IgD-negative memory B cell (primary cell): Measurements from ENCODE around the gene CHRM2. TPM values are rescaled to one million over a fixed set of nuclear protein-coding genes. Genes with fewer than 3 reads are reported as not detected.
"Not testable (repeated sequence)": the region's sequence is repeated elsewhere in the genome, so short reads cannot be mapped to it uniquely, and the experiment has no call there.

ENCODE experiments used
- H3K27ac Mint-ChIP-seq, 3 donors: one replicate each; pipeline ENCODE4 v1.8.0; 2020 to 2022; ENCODE audit warnings: mild to moderate bottlenecking in 3 of 3, mixed read lengths in 3 of 3, moderate library complexity in 1 of 3
- H3K27me3 Mint-ChIP-seq: one replicate; pipeline ENCODE4 v1.8.0; 2021; ENCODE audit warnings: mixed read lengths
- H3K36me3 Mint-ChIP-seq: one replicate; pipeline ENCODE4 v1.8.0; 2020; ENCODE audit warnings: mild to moderate bottlenecking, mixed read lengths
- H3K4me1 Mint-ChIP-seq, 3 donors: one replicate each; pipeline ENCODE4 v1.8.0; 2020 to 2022; ENCODE audit warnings: mixed read lengths in 3 of 3, mild to moderate bottlenecking in 1 of 3
- H3K4me3 Mint-ChIP-seq, 4 donors: one replicate each; pipeline ENCODE4 v1.8.0; 2020 to 2022; ENCODE audit warnings: mild to moderate bottlenecking in 4 of 4, mixed read lengths in 4 of 4, moderate library complexity in 3 of 4
- H3K9me3 Mint-ChIP-seq, 3 donors: one replicate each; pipeline ENCODE4 v1.8.0; 2020 to 2021; ENCODE audit warnings: mixed read lengths in 3 of 3, mild to moderate bottlenecking in 1 of 3
- polyA plus RNA-seq: library from polyadenylated mRNA; unstranded; fragments of 300-500 nt; fragmentation: Illumina TruSeq; gene quantifications from one replicate; pipeline ENCODE4 v1.2.3, GENCODE V29; 2021

CHRM2 gene
- not detected for polyA plus RNA-seq

- peaks cover 1% of the 10 kb centered on the region for H3K36me3 Mint-ChIP-seq
- no peak within 1 kb of the TSS for H3K4me3 Mint-ChIP-seq
- peaks cover 27% of the 10 kb centered on the region for H3K27me3 Mint-ChIP-seq
- no peaks in the 10 kb centered on the region for H3K4me1 Mint-ChIP-seq
- H3K27ac Mint-ChIP-seq, result no peak within 1 kb of the TSS
- no peaks in the 10 kb centered on the region for H3K9me3 Mint-ChIP-seq
Observed at GRCh38 chr7:136868496-136869000, at the start of gene CHRM2. Gene CHRM2, plus strand, starts transcription at chr7:136868652. Its CDS starts 146,214 bp downstream, at chr7:137014866.

GRCh38 chr7:136831398-136831797 is 37.1 kb upstream of the CHRM2 start:
- H3K9me3 Mint-ChIP-seq, H3K27ac Mint-ChIP-seq, H3K27me3 Mint-ChIP-seq, H3K36me3 Mint-ChIP-seq, H3K4me3 Mint-ChIP-seq, H3K4me1 Mint-ChIP-seq: not testable (repeated sequence)

DNA sequence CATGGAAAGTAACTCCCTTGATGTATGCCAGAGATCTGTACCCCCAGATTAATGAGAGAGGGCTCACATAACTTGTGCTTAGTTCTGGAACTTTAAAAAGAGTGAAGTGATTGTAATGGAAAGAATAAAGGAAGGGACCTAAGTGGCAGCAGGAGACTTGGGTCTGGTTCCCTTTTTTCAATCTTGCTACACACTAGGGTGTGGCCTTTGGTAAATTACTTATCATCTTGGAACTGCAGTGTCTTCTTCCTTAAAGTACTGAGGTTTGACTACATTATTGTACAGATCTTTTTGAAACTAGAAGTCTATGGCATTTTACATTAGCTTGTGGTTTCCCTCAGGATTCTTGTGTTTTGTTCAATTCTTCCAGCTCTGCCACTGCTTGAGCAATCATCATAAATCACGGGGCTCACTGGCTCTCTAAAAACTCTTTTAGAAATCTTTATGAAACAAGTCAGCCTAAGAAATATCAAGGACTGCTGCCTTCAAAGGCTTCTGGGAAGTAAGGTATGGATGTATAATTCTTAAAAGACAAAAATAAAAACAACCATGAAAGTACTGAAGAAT is 22.5 kb upstream of the CHRM2 start:
- no peaks in the 10 kb centered on the region for H3K4me1 Mint-ChIP-seq
- H3K36me3 Mint-ChIP-seq, result no peaks in the 10 kb centered on the region
- H3K9me3 Mint-ChIP-seq, result peaks cover 0 to 8% (median 0%) of the 10 kb centered on the region in 3 donors
- H3K27me3 Mint-ChIP-seq, result no peaks in the 10 kb centered on the region
- H3K27ac Mint-ChIP-seq, result no peak overlapping the region
- no peak overlapping the region for H3K4me3 Mint-ChIP-seq

GRCh38 chr7:136847858-136848257 is 20.6 kb upstream of the CHRM2 start:
- Mint-ChIP-seq H3K27me3 (no peaks in the 10 kb centered on the region), H3K9me3 (peaks cover 0 to 8% (median 3%) of the 10 kb centered on the region in 3 donors), H3K4me1 (no peaks in the 10 kb centered on the region), H3K36me3 (no peaks in the 10 kb centered on the region), H3K4me3 (no peak overlapping the region), H3K27ac (no peak overlapping the region)

DNA sequence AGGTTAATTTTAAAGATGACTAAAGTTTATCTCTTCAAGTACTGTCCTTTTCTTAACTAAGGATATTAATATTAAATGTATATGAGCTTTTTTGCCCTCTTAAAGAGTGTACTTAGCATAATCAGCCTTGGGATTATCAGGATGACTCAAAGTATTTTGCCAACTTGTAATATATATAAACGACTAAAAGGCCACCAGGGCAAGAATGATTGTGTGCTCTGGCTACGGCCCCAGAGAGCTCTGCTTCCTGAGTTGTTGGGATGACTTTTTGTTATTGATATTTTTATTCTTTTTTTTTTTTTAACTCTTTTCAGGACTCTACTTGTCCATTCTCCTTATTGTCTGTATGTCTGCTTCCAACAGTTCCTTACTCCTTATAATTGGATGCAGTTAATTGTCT is 14.8 kb upstream of the CHRM2 start:
- Mint-ChIP-seq H3K4me1 (no peaks in the 10 kb centered on the region), H3K27ac (no peak overlapping the region), H3K9me3 (peaks cover 1 to 10% (median 10%) of the 10 kb centered on the region in 3 donors)

DNA sequence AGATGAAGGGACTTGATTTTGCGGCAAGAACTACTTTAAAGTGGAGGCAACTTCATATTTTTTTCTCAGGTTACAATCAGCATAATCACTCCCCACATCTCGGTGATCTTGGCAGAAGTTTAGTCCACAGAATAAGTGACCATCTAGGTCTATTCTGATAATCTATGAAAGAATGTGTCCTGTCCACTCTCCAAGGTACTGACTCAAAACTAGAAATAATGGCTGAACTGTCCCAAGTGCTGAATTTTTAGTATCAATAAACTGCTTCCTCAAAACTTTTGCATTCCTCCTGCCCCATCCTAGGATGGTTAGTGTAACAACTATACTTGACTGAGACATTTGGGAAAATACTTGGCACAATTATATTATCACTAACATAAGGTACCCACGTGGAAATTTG is 10.9 kb upstream of the CHRM2 start:
- Mint-ChIP-seq H3K4me3 (no peak overlapping the region), H3K4me1 (no peaks in the 10 kb centered on the region)

More for the DNA sequence above, 14.8 kb upstream of the CHRM2 start:
- H3K27me3 Mint-ChIP-seq, result no peaks in the 10 kb centered on the region
- H3K4me3 Mint-ChIP-seq, result no peak overlapping the region
- no peaks in the 10 kb centered on the region for H3K36me3 Mint-ChIP-seq

GRCh38 chr7:136859803-136860202 is 8.6 kb upstream of the CHRM2 start:
- H3K27ac Mint-ChIP-seq, result no peak overlapping the region
- no peaks in the 10 kb centered on the region for H3K27me3 Mint-ChIP-seq
- no peak overlapping the region for H3K4me3 Mint-ChIP-seq
- H3K4me1 Mint-ChIP-seq, result no peaks in the 10 kb centered on the region
- peaks cover 0 to 9% (median 7%) of the 10 kb centered on the region in 3 donors for H3K9me3 Mint-ChIP-seq
- H3K36me3 Mint-ChIP-seq, result no peaks in the 10 kb centered on the region

More for the DNA sequence above, 10.9 kb upstream of the CHRM2 start:
- Mint-ChIP-seq H3K27ac (no peak overlapping the region), H3K27me3 (no peaks in the 10 kb centered on the region), H3K36me3 (no peaks in the 10 kb centered on the region), H3K9me3 (peaks cover 1 to 9% (median 7%) of the 10 kb centered on the region in 3 donors)

- no peak overlapping the region for H3K4me3 Mint-ChIP-seq
- no peaks in the 10 kb centered on the region for H3K36me3 Mint-ChIP-seq
- no peaks in the 10 kb centered on the region for H3K4me1 Mint-ChIP-seq
- H3K9me3 Mint-ChIP-seq, result no peaks in the 10 kb centered on the region
- H3K27ac Mint-ChIP-seq, result no peak overlapping the region
- peaks cover 20% of the 10 kb centered on the region for H3K27me3 Mint-ChIP-seq
Observed at GRCh38 chr7:136865236-136865635, 3.2 kb upstream of the CHRM2 start.

DNA sequence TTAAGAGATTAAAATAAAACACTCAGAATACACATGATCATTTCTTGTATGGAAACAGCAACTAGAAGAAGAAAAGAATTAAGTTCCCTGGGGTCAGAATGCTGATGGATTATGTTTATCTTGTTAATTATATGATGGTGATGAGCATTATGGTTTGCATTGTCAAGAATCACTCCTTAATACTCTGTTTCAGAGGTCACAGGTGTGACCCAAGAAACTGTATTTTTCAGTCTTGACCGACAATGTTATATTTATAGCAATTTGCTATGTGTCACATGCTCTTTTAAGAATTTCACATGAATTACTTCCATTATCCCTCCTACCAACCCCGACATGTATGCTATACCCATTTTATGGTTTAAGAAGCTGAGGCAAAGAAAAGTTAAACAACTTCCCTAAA is 2.7 kb upstream of the CHRM2 start:
- H3K36me3 Mint-ChIP-seq, result no peaks in the 10 kb centered on the region
- no peaks in the 10 kb centered on the region for H3K4me1 Mint-ChIP-seq
- H3K4me3 Mint-ChIP-seq, result no peak overlapping the region
- no peaks in the 10 kb centered on the region for H3K9me3 Mint-ChIP-seq
- H3K27ac Mint-ChIP-seq, result no peak overlapping the region
- H3K27me3 Mint-ChIP-seq, result peaks cover 25% of the 10 kb centered on the region

DNA sequence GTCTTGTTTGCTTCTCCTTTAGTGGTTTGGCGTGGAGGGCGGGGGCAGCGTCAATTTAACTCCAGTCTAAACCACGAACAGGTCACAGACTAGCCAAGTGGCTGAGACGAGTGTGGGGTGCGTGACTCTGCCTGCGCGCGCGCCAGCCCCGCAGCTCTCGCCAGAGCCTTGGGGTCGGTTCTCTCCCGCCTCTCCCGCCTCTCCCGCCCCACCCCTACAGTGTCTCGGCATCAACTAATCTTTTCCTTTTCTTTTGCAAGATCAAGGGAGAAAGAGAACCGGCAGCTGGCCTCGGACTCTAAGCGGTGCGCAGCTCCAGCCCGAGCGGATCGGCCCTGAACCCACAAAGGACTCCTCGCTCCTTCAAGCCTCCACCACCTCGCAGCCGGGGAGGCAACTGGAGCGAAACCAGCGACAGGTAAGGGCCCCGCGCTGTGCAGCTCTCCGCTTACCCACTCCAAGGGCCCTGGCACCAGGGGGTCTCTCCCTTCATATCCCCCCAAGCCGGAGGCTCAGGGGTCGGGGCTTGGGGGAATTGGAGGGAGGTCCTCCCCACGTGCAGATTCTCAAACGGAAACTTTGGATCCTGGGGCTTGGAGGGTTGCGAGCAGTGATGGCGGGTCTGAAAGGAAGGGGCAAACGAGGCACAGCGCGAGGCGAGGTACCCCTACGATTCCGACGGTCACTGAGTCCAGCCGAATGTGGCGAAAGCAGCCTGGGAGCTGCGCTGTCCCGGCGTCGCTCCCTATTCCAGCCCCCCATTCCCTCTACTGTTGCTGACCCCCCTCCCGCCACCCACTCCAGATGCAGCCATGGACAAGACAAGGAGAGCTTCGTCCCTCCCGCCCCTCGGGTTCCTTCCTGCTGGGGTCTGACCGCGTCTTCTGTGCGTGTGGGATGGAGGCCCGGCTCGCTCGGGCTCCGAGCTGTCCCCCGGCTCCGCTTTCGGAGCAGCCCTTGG is 829 bp downstream of the CHRM2 start:
- no peaks in the 10 kb centered on the region for H3K9me3 Mint-ChIP-seq
- peaks cover 1% of the 10 kb centered on the region for H3K36me3 Mint-ChIP-seq
- no peaks in the 10 kb centered on the region for H3K4me1 Mint-ChIP-seq
- H3K4me3 Mint-ChIP-seq, result no peak overlapping the region
- no peak overlapping the region for H3K27ac Mint-ChIP-seq
- H3K27me3 Mint-ChIP-seq, result peaks cover 27% of the 10 kb centered on the region

DNA sequence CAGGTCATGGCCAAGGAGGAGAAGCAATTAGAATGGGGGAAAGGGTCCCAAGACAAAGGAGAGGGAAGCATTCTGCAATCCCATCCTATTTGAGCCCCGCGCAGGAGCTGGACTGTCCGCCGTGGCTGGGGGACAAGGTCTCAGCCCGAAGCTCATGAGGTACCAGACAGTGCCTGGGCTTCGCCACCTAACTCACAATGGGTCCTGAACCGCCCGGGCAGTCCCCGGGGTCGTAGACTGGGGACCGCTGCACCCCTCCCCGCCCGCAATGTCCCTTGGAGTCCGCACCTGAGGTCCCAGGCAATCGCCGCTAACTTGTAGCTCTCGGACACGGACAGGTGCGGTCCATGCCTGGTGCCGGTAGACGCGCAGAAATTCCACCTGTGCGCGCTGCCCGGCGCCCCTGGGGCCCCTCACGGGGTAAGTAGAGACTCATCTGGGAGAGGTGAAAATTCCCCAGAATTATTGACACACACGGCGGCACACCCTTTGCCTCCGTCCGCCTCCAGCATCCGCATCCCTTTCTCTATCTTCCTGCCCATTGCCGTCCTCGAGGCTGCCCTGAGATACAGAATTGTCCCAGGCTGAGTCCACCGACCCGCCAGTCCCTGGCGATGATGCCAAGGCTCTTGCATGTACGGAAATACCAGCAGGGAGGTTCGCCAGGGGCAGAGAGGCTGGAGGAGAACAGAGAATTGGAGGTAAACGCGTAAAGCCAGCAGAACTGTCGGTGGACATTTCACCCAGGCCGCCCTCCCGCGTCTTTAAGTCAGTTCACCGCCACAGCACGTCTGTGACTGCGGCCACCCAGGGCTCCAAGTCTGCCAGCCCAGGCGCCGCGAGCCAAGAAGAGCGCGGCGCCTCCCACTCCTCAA is 1.8 kb downstream of the CHRM2 start:
- H3K9me3 Mint-ChIP-seq, result no peaks in the 10 kb centered on the region
- H3K36me3 Mint-ChIP-seq, result peaks cover 1% of the 10 kb centered on the region
- H3K4me1 Mint-ChIP-seq, result no peaks in the 10 kb centered on the region
- peaks cover 27% of the 10 kb centered on the region for H3K27me3 Mint-ChIP-seq
- no peak overlapping the region for H3K27ac Mint-ChIP-seq
- no peak overlapping the region for H3K4me3 Mint-ChIP-seq

DNA sequence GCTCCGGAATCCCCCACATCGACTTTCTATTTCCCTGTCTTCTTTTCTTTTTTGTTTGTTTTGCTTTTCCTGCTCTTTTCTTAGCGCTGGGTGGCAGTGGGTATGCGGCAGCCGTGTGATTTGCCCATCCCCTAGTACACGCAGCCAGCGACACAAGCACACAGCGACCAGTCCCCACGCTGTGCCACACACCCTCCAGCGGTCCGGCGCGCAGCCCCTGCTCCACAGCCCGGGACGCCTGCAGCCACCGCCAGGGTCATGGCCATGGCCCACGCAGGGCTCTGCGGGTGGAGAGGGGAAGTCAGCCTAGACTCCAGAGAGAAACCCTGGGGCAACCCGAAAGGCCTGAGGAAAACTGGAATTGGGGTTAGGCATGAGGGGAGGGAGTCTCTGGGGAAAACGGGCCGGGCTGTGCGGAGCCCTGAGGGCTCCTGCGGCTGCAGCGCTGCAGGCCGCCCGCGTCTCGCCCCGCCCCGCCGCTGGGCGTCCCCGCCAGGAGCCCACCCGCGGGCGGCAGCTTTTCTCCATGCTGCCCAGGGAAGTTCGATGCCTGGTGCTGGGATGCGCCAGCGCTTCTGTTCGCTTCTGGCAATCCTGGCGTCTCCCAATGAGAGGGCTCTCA is 2.5 kb downstream of the CHRM2 start:
- Mint-ChIP-seq H3K4me3 (no peak overlapping the region), H3K4me1 (no peaks in the 10 kb centered on the region), H3K36me3 (peaks cover 1% of the 10 kb centered on the region), H3K27ac (no peak overlapping the region), H3K9me3 (no peaks in the 10 kb centered on the region), H3K27me3 (peaks cover 27% of the 10 kb centered on the region)

GRCh38 chr7:136874393-136875032 is 6.1 kb downstream of the CHRM2 start:
- Mint-ChIP-seq H3K4me1 (no peaks in the 10 kb centered on the region), H3K4me3 (no peak overlapping the region), H3K27ac (no peak overlapping the region), H3K36me3 (peaks cover 1% of the 10 kb centered on the region), H3K9me3 (no peaks in the 10 kb centered on the region), H3K27me3 (peaks cover 12% of the 10 kb centered on the region)

DNA sequence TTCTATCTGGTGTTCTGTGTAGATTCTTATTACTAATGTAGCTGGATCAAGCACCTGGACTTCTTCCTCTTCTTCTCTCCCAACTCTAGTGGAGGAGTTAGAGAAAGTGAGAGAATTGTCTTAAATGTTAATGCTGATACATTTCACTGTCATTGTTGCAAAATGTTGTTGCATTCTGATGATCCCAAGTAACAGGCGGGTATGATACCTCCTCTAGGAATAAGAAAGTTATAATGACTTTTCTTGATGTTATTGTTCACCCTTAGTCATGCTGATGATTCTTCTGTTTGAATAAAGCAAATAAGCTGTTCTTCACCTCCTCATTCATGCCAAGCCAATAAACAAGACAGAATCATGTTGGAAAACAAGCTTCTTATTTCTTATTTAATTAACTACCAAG is 9.1 kb downstream of the CHRM2 start:
- H3K36me3 Mint-ChIP-seq, result no peaks in the 10 kb centered on the region
- H3K4me3 Mint-ChIP-seq, result no peak overlapping the region
- peaks cover 0 to 2% (median 0%) of the 10 kb centered on the region in 3 donors for H3K9me3 Mint-ChIP-seq
- H3K27me3 Mint-ChIP-seq, result no peaks in the 10 kb centered on the region
- H3K4me1 Mint-ChIP-seq, result no peaks in the 10 kb centered on the region
- H3K27ac Mint-ChIP-seq, result no peak overlapping the region
